Activated CD4-positive, alpha-beta T cell treated with anti-CD3 and anti-CD28 coated beads, Interleukin-10, Interleukin-2, amounts not matched to agents 100 ng/mL and 50 ng/mL, durations not matched to agents 16 hours and 8 hours (primary cell): ENCODE data around the gene SESTD1.

Experiments
- DNase-seq: peaks from one replicate; pipeline ENCODE4 v3.0.0-alpha.2; 2020

The SESTD1 gene, protein sequence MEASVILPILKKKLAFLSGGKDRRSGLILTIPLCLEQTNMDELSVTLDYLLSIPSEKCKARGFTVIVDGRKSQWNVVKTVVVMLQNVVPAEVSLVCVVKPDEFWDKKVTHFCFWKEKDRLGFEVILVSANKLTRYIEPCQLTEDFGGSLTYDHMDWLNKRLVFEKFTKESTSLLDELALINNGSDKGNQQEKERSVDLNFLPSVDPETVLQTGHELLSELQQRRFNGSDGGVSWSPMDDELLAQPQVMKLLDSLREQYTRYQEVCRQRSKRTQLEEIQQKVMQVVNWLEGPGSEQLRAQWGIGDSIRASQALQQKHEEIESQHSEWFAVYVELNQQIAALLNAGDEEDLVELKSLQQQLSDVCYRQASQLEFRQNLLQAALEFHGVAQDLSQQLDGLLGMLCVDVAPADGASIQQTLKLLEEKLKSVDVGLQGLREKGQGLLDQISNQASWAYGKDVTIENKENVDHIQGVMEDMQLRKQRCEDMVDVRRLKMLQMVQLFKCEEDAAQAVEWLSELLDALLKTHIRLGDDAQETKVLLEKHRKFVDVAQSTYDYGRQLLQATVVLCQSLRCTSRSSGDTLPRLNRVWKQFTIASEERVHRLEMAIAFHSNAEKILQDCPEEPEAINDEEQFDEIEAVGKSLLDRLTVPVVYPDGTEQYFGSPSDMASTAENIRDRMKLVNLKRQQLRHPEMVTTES

DNA sequence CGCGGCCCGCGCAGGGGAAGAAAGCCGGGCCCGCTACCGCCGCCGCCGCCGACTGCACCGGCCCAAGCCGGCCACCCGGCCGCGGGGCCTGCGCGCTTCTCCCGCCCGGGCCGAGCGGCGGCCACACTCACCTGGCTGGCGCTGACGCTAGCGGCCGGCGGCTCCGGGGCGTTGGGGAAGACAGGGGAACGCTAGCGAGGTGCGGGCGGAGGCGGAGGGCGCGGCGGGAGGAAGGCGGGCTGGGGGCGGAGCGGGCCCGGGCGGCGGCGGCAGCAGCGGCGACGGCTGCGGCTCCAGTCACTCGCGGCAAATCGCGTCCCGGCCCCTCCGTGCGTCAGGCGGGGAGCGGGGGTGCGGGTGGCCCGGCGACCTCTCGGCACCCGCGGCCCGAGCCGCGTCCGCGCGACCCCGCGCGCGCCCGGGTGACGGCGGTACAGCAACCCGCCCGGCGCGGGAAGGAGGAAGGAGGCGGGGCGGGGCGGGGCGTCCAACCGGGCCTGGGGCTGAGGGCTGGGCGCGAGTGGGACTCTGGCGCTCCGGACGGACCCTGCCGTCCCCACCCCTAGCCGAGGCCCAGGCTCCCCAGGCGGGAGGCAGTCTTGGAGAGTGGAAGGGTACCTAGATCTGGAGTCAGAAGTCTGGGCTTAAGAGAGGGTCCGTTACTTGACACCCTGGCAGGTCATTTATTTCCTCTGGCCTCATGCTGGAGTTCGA is at the start of gene SESTD1:
SESTD1 (minus strand) TSS at position 465 of the 714 bp plus-strand sequence. CDS start 72,991 bp downstream, outside the sequence.
- peak; percentile 57 for DNase-seq

DNA sequence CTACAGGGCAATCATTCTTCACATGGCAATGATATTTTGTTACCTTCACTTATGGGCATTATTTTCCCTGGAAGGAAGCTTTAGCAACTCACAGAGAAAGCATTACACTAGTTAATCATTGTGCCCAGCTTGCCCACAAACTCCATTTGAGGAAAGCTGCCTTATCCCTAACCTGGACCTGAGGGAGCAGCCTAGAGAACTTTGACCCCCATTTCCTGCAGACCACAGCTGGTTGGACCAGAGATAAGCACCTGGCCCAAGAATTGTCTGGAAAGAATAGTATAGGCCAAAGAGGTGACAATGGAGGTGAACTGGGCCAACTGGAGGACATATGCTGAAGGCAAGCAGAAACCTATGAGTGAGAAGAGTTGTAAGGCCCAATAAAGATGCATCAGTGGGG is 48.4 kb upstream of the SESTD1 start:
- no peak for DNase-seq

DNA sequence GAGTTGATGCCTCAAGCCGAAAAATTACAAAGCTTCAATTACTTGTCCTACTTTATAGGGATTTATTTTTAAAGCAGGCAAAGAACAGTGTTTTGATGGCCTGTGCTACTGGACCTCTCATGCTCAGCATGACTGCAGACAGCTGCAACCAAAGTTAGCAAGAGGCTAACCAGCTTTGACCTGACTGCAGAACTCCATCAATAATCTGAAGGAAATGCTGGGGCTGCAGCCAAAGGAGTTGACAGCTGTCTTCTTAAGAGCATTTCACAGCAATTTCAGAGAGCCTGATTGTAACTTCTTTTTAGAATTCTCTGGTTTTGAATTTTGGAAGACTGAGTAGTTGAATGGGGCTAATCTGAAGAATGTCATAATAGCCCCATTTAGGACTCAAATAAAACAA is 46.5 kb upstream of the SESTD1 start:
- no peak for DNase-seq

DNA sequence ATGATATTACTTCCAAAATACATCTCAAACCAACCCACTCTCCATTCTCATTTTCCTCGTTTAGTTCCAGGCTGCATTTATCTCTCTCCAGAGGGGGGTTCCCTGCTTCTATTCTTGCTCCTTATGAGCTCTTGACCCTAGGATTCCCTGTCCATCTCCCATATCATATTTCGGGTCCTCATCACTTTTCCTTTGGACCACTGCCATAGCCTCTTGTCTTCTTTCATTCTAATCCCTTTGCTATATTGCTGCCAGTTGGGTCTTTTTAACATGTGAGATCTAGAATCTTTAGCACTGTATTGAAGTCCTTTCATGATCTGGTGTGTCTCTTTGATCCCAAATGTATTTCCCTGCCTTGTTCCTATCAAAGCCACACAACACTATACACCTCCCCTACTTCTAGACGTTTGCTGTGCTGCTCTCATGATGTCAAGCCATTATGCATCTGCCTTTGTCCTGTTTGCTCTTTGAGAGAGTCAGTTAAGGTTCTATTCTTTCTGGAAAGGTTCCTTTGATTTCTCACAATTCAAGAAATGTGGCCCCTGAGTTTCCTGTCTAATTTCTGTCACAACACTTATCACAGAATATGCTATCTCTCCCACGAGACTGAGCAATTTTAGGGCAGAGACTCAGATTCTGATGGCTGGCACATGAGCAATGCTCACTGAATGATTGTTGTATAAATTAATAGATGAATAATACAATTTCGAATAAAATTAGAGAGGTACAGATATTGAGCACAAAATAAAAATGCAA is 43.2 kb upstream of the SESTD1 start:
- no peak for DNase-seq

DNA sequence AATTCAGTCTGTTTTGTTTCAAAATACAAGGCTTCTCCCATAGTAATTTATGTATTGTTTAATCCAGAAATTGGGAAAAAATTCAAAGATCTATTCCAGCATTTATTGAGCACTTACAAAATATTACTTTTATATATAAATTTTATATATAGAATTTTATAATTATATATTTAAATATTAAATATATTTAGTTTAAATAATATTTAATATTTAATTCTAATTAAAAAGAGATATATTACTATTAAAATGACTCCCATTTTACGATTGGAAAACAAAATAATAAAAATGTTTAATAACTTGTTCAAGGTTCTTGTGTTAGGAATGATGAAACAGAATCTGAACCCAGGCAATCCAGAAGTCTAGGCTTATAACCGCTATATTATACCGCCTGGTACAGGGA is 40.5 kb upstream of the SESTD1 start:
- DNase-seq = no peak

DNA sequence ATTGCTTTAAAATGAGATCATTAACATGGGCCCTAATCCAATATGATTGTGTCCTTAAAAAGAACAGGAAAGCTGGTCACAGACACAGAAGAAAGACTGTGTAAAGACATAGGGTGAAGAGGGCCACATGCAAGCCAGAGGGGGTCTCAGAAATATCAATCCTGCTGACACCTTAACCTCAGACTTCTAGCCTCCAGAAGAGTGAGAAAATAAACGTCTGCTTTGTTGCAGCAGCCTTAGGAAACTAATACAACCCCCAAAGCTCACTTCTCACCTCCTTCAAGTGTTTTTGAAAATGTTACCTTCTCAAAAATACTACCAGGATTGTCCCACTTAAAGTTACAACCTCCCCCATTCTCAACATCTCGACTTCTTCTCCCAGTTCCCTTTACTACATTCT is 39.8 kb upstream of the SESTD1 start:
- no peak for DNase-seq

DNA sequence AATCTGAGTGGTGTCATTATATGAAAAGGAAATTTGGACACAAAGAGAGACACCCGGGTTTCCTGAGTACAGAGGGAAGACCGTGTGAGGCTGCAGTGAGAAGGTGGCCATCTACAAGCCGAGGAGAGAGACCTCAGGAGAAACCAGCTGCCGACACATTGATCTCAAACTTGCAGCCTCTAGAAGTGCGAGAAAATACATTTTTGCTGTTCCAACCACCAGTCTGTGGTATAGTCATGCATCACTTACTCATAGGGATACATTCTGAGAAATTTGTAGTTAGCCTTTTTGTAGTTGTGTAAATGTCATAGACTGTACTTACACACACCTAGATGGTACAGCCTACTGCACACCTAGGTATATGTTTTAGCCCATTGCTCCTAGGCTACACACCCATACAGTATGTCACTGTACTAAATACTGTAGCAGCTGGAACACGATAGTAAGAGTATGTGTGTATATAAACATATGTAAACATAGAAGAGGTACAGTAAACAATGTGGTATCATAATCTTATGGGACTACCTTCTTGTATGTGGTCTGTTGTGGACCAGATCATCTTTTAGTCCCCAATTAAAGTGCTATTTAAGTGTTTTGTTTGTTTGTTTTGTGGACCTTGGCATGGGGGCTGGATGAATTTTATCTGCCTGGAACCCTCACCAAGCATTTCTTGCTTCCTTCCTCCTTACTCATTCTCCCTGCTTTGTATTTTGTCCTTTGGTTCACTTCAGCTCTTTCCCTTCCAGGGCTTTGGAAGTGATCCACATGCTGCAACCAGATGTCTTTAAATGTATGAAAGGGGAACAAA is 38.3 kb upstream of the SESTD1 start:
- no peak for DNase-seq

DNA sequence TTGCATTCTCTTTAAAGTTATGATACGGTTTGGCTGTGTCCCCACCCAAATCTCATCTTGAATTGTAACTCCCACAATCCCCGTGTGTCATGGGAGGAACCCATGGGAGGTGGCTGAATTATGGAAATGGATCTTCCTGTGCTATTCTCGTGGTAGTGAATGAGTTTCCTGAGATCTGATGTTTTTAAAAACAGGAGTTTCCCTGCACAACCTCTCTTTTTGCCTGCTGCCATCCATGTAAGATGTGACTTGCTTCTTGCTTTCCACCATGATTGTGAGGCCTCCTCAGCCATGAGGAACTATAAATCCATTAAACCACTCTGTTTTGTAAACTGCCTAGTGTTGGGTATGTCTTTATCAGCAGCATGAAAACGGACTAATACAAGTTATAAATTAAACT is 37.5 kb upstream of the SESTD1 start:
- DNase-seq = no peak

DNA sequence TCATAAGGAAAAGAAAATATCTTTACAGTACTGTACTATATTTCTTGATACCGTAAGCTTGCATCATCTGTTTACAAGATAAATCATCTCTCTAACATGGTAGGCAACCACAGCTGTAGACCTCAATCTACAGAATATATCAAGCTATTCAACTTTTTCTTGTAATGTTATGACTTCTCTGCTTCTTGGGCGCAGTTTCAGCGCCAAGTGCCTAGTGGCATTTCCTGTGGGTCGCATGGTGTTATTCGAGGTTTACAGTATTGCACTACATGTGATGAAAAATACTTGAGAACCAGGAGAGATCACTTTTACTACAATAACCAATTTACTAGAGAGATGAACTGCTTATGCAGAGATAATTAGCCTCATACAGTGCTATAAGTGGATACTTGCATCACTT is 34.0 kb upstream of the SESTD1 start:
- DNase-seq = no peak

DNA sequence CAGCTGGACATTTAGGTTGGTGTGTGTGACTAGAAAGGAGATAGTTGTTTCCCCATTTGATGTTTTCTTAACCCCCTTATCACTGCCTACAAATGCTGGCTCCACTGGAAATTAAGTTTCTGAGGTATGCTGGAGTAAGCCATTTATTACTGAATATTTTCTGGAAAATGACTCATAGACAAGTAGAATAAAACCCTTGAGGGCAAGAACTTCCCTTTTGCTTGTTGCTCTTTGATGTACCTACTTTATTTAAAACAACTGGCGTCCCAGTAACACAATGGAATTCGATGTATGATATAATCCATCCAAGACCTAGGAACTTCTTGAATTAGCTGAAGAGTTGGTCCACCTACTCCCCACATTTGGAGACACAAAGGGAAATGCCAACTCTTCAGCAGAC is 33.3 kb upstream of the SESTD1 start:
- DNase-seq = no peak

DNA sequence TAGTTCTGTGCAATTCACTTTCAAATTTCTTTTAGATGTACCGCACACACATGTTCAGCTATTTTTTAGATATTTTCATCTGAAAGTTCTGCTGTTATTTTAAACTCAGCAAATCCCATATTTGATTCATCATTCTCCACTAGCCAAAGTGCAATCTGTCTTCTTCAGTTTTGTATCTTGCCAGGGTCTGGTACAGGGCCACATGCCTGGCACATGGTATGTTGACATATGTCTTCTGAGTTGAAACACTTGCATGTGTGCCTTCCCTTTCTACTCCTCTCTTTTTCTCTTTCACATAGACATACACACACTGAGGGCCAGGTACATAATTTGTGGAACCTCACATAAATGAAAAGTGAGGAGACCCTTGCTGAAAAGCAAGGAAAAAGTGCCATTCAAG is 25.7 kb upstream of the SESTD1 start:
- no peak for DNase-seq

DNA sequence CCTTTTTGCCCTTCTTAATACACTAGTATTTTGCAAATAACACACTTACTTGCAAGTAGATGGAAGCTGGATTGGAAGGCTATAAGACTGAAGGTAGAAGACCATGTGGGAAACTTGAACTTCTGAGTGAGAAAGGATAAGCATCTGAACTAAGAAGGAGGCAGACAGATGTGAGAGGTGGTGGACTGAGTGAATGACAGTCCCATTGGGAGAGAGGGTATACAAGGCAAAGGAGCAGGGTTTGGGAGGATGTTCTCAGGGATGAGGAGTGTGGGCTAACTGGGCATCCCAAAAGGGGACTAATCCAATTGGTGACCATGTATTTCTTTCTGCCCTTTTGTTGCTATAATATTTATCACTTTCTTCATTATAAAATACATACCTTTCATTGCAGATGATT is 20.4 kb upstream of the SESTD1 start:
- DNase-seq = no peak

DNA sequence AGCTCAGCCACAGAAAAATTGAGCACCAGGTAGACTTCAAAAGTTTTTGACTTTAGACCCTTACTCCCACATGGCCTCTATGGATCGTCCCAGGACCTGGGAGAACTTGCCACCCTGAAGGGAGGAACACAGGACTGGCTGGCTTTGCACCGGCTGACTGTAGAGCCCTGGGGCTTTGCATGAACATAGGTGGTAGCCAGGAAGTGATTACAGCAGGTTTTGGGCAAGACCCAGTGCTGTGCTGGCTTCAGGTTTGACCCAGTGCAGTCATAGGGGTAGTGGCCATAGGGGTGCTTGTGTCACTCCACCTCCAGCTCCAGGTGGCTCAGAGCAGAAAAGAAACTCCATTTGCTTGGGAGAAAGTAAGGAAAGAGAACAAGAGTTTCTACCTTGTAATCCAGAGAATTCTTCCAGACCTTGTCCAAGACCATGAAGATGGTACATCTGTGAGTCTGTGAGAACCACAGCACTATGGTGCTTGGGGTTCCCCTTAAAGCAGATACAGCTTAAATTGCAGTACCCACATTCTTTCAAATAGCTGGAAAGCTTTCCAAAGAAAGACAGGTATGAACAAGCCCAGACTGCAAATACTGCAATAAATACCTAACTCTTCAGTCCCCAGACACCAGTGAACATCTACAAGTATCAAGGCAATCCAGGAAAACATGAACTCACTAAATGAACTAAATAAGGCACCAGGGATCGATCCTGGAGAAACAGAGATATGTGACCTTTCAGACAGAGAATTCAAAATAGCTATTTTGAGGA is 13.0 kb upstream of the SESTD1 start:
- DNase-seq = no peak

DNA sequence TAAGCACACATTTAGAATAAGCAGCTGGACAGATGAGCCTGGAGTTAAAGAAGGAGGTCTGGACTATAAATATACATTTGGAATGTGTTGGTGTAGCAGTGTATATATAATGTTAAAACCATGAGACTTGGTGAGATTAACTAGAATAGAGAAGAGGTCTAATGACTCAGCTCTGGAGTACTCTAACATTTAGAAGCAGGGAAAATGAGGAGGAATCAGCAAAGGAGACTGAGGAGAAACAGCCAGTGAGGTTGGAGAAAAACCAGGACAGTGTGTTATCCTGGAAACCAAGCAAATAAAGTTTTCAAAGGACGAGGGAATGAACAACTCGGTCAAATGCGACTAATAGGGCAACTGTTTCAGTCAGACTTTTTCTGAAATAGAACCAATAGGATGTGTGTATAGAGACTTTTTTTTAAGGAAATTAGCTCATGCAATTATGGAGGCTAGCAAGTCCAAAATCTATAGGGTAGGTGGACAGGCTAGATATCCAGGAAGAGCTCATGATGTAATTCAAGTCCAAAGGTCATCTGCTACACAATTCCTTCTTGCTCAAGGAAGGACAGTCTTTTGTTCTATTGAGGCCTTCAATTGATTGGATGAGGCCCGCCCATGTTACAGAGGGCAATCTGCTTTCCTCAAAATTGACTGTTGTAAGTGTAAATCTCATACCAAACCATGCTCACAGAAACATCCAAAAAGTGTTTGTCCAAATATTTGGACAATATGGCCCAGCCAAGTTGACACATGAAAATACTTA is 10.8 kb upstream of the SESTD1 start:
- no peak for DNase-seq

DNA sequence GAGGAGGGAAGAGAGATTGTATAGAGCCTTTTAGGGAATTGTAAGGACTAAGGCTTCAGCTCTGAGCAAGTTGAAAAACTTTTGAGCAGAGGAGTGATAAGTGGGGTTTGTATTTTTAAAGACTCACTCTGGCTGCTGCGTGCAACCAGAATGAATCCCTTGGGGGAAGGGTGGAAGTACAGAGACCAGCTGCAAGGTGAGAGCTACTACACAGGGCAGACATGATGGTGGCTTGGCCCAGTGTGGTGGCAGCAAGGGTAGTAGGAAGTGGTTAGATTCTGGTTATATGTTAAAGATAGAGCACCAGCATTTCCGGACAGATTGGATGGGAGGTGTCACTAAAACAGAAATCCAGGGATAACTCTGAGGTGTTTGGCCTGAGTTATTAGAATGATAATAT is 10.1 kb upstream of the SESTD1 start:
- no peak for DNase-seq

DNA sequence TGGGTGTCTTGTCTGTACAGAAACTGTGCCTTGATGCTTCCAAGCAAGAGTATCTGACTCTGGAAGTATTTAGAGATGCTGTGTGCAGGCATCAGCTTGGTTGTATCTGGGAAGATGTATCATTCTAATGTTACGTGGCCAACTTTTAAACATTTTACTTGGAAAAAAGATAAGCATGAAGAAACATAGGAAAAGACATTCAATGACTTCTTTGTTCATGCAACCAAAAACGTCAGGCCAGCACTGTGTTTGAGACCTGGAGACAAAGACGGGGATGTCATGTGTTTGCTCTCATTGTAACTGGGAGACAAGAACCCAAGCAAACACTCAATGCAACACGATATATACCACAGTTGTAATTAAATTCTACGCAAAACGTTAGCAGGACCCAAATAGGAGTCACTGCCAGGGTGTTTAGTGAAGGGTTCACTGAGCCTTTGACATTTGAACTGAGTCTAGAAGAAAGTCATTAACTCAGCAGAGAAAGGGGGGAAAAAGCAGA is 8.9 kb upstream of the SESTD1 start:
- no peak for DNase-seq

DNA sequence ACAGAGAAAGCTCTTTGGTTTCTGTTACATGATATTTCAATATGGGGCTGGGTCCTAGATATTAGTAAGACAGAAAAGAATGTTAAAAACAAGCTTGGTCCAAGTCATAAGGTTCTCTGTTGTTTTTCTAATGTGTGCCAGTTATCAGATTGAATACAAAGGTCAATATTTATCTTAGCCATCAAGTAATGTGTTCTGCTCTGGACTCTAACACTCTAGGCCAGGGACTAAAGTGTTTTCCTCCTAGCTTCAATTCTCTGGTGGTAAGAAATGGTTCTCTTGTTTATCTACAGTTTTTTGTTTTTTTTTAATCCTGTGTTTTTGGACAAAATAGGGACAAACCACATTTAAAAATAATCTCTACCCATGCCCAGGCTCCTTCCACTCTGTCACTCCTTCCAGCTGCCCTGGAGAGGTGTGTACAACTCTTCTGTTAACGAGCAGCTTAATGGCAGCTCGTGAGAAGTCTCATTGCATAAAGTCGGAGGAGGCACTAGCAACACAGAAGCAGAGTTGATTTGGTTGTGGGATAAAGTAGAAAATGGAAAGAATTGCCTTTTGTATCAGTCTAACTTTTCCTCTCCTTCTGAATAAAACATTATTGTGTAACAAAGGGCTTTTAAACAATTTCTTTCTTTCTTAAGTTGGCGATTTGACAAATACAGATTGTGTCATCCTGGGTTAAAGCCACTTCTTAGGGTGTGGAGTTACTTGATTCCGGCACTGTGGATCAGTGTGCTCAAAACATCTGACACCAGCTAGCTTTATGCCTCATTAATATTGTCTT is 8.0 kb upstream of the SESTD1 start:
- DNase-seq = no peak

DNA sequence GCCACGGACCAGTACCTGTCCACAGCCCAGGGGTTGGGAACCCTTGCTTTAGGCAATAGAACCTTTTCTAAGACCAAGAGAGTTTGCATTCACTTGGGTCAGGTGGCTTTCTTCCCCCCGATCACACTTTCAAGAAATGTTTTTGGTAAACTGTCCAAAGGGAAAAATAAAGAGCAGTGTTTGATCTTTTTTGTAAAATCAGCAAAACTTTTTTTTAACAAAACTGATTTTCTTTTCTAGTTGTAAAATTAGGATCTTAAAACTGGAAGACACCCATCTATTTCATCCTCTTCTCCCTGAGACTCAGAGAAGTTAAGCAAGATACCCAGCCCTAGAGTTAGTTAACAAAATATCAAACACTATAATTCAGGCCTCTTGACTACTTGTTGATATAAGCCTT is 6.1 kb upstream of the SESTD1 start:
- DNase-seq = no peak

DNA sequence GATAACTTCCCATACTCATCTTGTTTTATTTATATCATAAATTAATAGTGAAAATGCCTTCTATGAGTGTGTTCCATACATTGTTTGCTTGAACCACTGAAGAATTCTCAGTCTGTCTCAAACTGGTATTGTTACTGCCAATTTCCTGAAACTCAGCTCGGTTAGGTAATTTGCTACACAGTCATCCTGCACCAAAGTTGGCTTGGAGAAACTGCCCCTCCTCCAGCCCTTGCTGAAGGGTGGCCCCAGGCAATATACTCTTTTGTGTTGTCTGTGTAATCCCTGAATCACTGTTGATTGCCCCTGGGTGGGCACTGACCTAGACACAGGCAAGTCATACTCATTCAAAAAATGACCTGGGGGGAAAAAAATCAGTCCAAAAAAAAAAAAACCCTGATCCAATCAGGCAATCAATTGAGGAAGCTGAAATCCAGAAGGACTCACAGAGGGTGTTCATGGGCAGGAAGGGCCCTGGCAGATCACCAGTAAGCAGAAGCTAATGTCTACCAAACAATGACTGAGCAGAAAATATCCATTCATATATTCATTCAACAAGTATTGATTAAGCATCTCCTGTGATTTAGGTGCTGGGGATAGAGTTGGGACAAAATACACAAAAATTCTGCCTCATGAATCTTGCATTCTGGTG is 3.8 kb upstream of the SESTD1 start:
- peak; percentile 83 for DNase-seq
